ENCODE data around the gene GAS5.

DNA sequence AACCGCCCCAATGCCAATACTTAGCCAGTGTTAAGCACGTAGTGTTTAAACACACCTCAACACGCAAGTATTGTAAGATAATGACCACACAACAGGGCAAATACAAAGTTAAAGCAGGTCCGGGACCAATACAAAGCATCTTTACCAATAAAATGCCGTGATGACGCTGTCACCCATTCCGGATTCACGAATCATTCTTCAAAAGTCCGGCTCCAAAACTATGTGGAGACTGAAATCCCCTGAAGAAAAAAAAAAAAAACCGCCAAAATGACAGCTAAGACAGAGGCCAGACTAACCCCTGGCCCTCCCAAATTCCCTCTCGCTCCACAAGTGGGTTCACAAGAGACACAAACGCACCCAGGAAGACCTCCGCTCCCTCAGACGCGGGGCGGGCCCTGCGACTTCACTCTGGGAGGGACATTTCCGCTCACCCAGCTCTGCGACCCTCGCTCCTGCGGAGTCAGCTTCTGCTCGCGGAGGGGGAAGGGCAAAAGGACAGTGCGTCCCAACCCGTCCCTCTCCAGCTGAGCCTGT, 43.9 kb downstream of the GAS5 start:
- no peak for TF ChIP-seq ZFX (IDR thresholded peaks at IDR 0.05; ENCODE audit: borderline replicate concordance)
- TF ChIP-seq, protein P1, sequence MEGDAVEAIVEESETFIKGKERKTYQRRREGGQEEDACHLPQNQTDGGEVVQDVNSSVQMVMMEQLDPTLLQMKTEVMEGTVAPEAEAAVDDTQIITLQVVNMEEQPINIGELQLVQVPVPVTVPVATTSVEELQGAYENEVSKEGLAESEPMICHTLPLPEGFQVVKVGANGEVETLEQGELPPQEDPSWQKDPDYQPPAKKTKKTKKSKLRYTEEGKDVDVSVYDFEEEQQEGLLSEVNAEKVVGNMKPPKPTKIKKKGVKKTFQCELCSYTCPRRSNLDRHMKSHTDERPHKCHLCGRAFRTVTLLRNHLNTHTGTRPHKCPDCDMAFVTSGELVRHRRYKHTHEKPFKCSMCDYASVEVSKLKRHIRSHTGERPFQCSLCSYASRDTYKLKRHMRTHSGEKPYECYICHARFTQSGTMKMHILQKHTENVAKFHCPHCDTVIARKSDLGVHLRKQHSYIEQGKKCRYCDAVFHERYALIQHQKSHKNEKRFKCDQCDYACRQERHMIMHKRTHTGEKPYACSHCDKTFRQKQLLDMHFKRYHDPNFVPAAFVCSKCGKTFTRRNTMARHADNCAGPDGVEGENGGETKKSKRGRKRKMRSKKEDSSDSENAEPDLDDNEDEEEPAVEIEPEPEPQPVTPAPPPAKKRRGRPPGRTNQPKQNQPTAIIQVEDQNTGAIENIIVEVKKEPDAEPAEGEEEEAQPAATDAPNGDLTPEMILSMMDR (IDR thresholded peaks at IDR 0.05): no peak

Data from 22Rv1 (cell line).